BJ (cell line): Measurements from ENCODE around the gene LYPD8. TPM values are rescaled to one million over a fixed set of nuclear protein-coding genes. Genes with fewer than 3 reads are reported as not detected.
"Not testable (repeated sequence)": the region's sequence is repeated elsewhere in the genome, so short reads cannot be mapped to it uniquely, and the experiment has no call there.

Experiments
- CTCF ChIA-PET: fragments of 350-600 bp; formaldehyde crosslinking; extraction: SDS; loops from one replicate; lab custom pipeline; 2021; ENCODE audit warnings: antibody characterized with exemption, inconsistent platforms; lab: Yijun Ruan, JAX
- POLR2A ChIA-PET: fragments of 300-600 bp; sonication (Branson Sonifier 250); formaldehyde crosslinking; extraction: SDS; loops from one replicate; lab custom pipeline; 2021; ENCODE audit warnings: antibody characterized with exemption; lab: Charles Lee
- DNase-seq: peaks from one replicate; pipeline ENCODE4 v3.0.0-alpha.2; 2011; ENCODE audit warnings: low read depth
- H3K27me3 ChIP-seq: 2 replicates; pipeline ENCODE4 v1.6.0; 2011; ENCODE audit warnings: low read length; ENCODE audit not compliant: control insufficient read depth, insufficient read depth
- H3K36me3 ChIP-seq: 2 replicates; pipeline ENCODE4 v1.5.1; 2011; ENCODE audit warnings: low read length; ENCODE audit not compliant: control insufficient read depth, insufficient read depth
- H3K4me3 ChIP-seq: 2 replicates; pipeline ENCODE4 v1.5.1; 2011; ENCODE audit warnings: low read depth, mild to moderate bottlenecking, control low read depth, low read length
- CTCF ChIP-seq: IDR thresholded peaks from 2 replicates; pipeline ENCODE4 v1.5.1; 2011; ENCODE audit warnings: low read depth, mild to moderate bottlenecking, control low read depth, inconsistent platforms, low read length, moderate library complexity; ENCODE audit not compliant: insufficient read depth
- polyA minus RNA-seq: library from RNA; depleted of rRNA, polyadenylated mRNA; stranded (reverse); fragments of >200 nt; gene quantifications from 2 replicates; pipeline ENCODE4 v1.2.3, GENCODE V29; 2011; rRNA and poly(A)+ RNA removed
- polyA plus RNA-seq: library from polyadenylated mRNA; depleted of rRNA; stranded (reverse); fragments of >200 nt; gene quantifications from 2 replicates; pipeline ENCODE4 v1.2.3, GENCODE V29; 2011; rRNA removed

Gene LYPD8
- not detected in 2 replicates for polyA plus RNA-seq
- polyA minus RNA-seq: not detected in 2 replicates

- no peak for DNase-seq
- CTCF ChIA-PET: no interaction called here
- no peaks in the 10 kb centered on the region for H3K36me3 ChIP-seq
- TF ChIP-seq CTCF: no peak
- POLR2A ChIA-PET: no interaction called here
- H3K27me3 ChIP-seq: no peaks in the 10 kb centered on the region
- H3K4me3 ChIP-seq: no peak within 1 kb of the TSS
These were observed at the start of gene LYPD8 for GRCh38 chr1:248755517-248755916. Gene LYPD8 (minus strand): TSS chr1:248755759. CDS start chr1:248751081, 4,678 bp downstream.

- CTCF ChIA-PET: interaction anchor here (4.7 kb wide), 1 partner anchor 185 kb away, joined by 39 read pairs; no protein-coding TSS in a partner anchor
- H3K27me3 ChIP-seq: no peaks in the 10 kb centered on the region; the same call in 1 of the 2 replicates
- POLR2A ChIA-PET: no interaction called here
- no peak for TF ChIP-seq CTCF
- H3K4me3 ChIP-seq: no peak overlapping the region
- no peaks in the 10 kb centered on the region for H3K36me3 ChIP-seq
- no peak for DNase-seq
These were observed 49.5 kb upstream of the LYPD8 start for GRCh38 chr1:248804771-248805681.

DNA sequence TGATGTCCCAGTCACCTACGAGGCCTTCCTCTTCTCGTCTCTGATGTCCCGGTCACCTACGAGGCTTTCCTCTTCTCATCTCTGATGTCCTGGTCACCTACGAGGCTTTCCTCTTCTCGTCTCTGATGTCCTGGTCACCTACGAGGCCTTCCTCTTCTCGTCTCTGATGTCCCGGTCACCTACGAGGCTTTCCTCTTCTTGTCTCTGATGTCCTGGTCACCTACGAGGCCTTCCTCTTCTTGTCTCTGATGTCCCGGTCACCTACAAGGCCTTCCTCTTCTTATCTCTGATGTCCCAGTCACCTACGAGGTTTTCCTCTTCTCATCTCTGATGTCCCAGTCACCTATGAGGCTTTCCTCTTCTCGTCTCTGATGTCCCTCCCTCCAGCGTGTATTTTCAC lies 47.9 kb upstream of the LYPD8 start:
- H3K36me3 ChIP-seq, DNase-seq, H3K27me3 ChIP-seq, H3K4me3 ChIP-seq, POLR2A ChIA-PET: not testable (repeated sequence)
- CTCF ChIA-PET: interaction anchor here (0.9 to 4.7 kb wide), 2 partner anchors 29 to 183 kb away, joined by 4 to 39 read pairs; no protein-coding TSS in a partner anchor

DNA sequence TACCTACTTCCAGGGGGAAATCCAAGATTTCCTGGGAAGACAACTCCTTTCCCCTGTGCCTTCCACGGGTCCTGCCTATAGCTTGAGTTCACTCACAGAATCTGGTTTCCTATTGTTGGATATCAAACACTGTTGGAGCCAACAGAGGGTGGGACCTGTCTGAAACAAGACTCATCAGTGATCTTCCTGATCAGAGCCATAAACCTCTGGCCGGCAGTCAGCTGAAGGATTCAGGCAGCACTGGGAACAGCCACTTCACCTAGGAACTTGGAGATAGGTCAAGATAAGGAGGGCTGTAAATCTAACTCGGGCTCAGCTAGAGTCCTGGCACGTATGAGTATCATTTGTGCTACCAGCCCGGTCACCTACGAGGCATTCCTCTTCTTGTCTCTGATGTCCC lies 46.9 kb upstream of the LYPD8 start:
- ChIA-PET CTCF (no interaction called here), POLR2A (no interaction called here)
- DNase-seq: no peak
- H3K36me3 ChIP-seq: no peaks in the 10 kb centered on the region
- no peak overlapping the region for H3K4me3 ChIP-seq
- H3K27me3 ChIP-seq: no peaks in the 10 kb centered on the region; the same call in 1 of the 2 replicates
- no peak for TF ChIP-seq CTCF

DNA sequence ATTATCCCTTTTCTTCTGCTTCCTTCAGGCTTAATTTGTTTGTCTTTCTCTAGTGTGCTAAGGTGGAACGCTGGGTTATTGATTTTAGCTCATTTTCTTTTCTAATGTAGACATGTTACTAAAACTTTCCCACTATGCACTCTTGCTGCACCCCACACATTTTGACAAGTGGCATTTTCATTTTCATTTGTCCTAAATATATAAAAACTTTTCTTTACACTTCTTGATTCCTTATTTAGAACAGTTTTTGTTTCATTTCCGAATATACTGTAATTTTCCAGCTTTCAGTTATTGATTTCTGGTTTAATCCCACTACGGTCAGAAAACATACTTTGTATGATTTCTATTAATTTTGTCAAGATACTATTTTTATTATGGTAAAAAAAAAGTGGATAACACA lies 44.9 kb upstream of the LYPD8 start:
- Histone ChIP-seq H3K36me3 (no peaks in the 10 kb centered on the region), H3K4me3 (no peak overlapping the region), H3K27me3 (no peaks in the 10 kb centered on the region; the same call in 1 of the 2 replicates)
- POLR2A ChIA-PET: no interaction called here
- no peak for TF ChIP-seq CTCF
- CTCF ChIA-PET: no interaction called here
- DNase-seq: no peak
